OCI-LY1 (cell line): ENCODE measurements around the gene PI4KA.

ENCODE experiments used
- CTCF ChIP-seq: fragments of 200-600 bp; sonication (generic), shearing (Covaris generic); IDR thresholded peaks from 2 replicates; pipeline ENCODE4 v1.5.1; 2017; ENCODE audit warnings: mild to moderate bottlenecking, antibody characterized with exemption, low read length, moderate library complexity, mixed read lengths
- EZH2 ChIP-seq: fragments of 200-600 bp; sonication (generic), shearing (Covaris generic); IDR thresholded peaks from 2 replicates; pipeline ENCODE4 v1.8.0; 2017; ENCODE audit warnings: borderline replicate concordance, mixed run types, mild to moderate bottlenecking, antibody characterized with exemption, low read length, moderate library complexity, mixed read lengths

GRCh38 chr22:20799449-20799848 is 59.2 kb downstream of the PI4KA start:
- TF ChIP-seq CTCF (no peak), EZH2 (no peak)
